ENCODE measurements around the gene EIF4E3. TPM values are rescaled to one million over a fixed set of nuclear protein-coding genes. Genes with fewer than 3 reads are reported as not detected.

Gene EIF4E3
- total RNA-seq, 1 donor from 2014 or later = 25.3 TPM

DNA sequence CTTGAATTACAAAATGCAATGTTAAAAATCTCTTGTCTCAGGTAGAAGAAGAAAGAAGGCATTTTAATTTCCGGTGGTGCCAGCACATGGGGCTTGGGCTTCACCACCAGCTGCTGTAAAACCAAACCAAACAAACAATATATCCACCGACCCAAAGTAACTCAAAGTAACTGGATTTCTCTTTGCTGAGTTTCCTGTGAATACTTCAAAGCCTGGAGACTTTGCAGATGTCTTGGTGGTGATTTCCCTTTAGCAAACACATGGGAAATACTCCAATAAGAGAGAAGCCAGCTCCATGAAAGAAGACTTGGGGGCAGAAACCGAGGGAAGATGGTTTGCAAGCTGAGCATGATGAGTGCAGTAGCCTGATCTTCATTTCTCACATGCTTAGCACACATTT, 62.6 kb downstream of the EIF4E3 start:
- no peaks in the 10 kb centered on the region for H3K9me3 ChIP-seq
- no peaks in the 10 kb centered on the region for H3K27me3 ChIP-seq
- intact Hi-C loops (cut with DNase I) = no loop called here
- no peaks in the 10 kb centered on the region for H3K36me3 ChIP-seq
- DNase-seq (ENCODE audit: extremely low spot score in 2 of 2) = peak in 1 of 2 donors; percentile 16
- TF ChIP-seq POLR2AphosphoS5 (IDR thresholded peaks at IDR 0.05; ENCODE audit: insufficient read depth in 1 of 2, low read depth in 1 of 2) (no peak), CTCF (IDR thresholded peaks at IDR 0.05) (no peak), POLR2A (IDR thresholded peaks at IDR 0.05) (no peak)
- H3K4me1 ChIP-seq = no peaks in the 10 kb centered on the region
- H3K27ac ChIP-seq = no peak overlapping the region
- no peak overlapping the region for H3K4me3 ChIP-seq

DNA sequence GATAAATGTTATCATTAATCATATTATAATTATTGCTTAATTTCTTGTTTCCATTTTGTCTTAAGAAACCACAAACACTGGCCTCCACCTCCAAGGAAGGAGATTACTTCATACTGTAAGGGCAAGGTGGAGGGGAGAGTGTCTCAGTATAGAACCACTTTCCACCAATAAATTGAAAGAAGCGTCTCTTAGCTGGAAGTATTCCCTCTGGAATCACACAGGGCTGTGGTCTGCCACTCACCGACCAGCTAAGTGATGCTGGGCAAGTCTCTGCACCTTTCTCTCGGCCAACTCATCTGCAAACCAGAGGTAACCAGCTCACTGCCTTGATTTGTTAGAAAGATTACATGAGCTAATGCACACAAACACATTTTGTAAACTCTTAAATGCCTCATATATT, 63.1 kb downstream of the EIF4E3 start:
- Histone ChIP-seq H3K4me3 (no peak overlapping the region), H3K9me3 (no peaks in the 10 kb centered on the region), H3K36me3 (no peaks in the 10 kb centered on the region), H3K27ac (no peak overlapping the region), H3K27me3 (no peaks in the 10 kb centered on the region), H3K4me1 (no peaks in the 10 kb centered on the region)
- intact Hi-C loops (cut with DNase I) = no loop called here
- TF ChIP-seq CTCF (IDR thresholded peaks at IDR 0.05) (no peak), POLR2AphosphoS5 (IDR thresholded peaks at IDR 0.05; ENCODE audit: insufficient read depth in 1 of 2, low read depth in 1 of 2) (no peak), POLR2A (IDR thresholded peaks at IDR 0.05) (no peak)
- peak in 1 of 2 donors; percentile 47 for DNase-seq (ENCODE audit: extremely low spot score in 2 of 2)

GRCh38 chr3:71659864-71660591, 65.2 kb downstream of the EIF4E3 start:
- Histone ChIP-seq H3K4me1 (no peaks in the 10 kb centered on the region), H3K4me3 (no peak overlapping the region), H3K27me3 (no peaks in the 10 kb centered on the region), H3K27ac (no peak overlapping the region), H3K9me3 (no peaks in the 10 kb centered on the region), H3K36me3 (no peaks in the 10 kb centered on the region)
- no peak for TF ChIP-seq CTCF (IDR thresholded peaks at IDR 0.05)
- TF ChIP-seq POLR2A (IDR thresholded peaks at IDR 0.05) = no peak
- no peak for TF ChIP-seq POLR2AphosphoS5 (IDR thresholded peaks at IDR 0.05; ENCODE audit: insufficient read depth in 1 of 2, low read depth in 1 of 2)
- intact Hi-C loops (cut with DNase I) = no loop called here
- DNase-seq (ENCODE audit: extremely low spot score in 2 of 2) = peak in 1 of 2 donors; percentile 60

DNA sequence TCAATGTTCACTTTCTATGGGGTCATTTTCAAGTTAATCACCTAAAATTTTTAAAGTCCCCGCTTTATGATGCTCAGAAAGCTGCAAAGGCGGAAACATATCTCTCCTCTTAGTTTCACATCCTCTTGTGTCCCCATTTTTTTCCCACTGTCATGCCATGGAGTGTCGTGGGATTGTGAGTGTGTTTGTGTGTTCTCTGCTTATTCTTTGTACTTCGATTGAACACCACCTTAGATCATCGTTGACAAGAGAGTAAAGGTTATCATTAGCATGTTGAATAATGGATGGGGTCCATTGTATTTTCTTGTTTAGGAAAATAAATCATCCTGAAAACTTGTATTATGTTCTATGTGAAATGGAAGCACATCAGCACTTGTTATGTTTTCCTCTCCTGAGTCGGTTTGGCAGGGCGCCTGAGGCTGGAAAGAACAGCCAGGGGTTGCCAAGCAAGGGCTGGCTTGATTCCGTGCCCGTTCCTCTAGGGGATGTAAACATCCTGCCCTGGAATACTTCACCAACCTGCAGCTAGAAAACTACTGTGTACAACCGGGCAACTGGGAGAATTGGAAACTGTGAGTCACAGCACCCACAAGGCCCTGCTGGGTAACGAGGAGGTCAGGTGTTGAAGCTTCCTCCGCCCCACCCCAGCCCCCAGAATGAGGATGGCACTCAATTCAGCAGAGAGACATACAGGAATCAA, 67.2 kb downstream of the EIF4E3 start:
- H3K4me3 ChIP-seq = no peak overlapping the region
- H3K4me1 ChIP-seq = no peaks in the 10 kb centered on the region
- intact Hi-C loops (cut with DNase I) = no loop called here
- H3K27me3 ChIP-seq = no peaks in the 10 kb centered on the region
- H3K9me3 ChIP-seq = no peaks in the 10 kb centered on the region
- H3K27ac ChIP-seq = no peak overlapping the region
- TF ChIP-seq CTCF (IDR thresholded peaks at IDR 0.05) = no peak
- TF ChIP-seq POLR2AphosphoS5 (IDR thresholded peaks at IDR 0.05; ENCODE audit: insufficient read depth in 1 of 2, low read depth in 1 of 2) = peak in 1 of 2 donors; percentile 82
- no peaks in the 10 kb centered on the region for H3K36me3 ChIP-seq
- peak in 1 of 2 donors; percentile 18 for DNase-seq (ENCODE audit: extremely low spot score in 2 of 2)

GRCh38 chr3:71655061-71655460, 70.1 kb downstream of the EIF4E3 start:
- Histone ChIP-seq H3K27me3 (no peaks in the 10 kb centered on the region), H3K4me3 (no peak overlapping the region), H3K9me3 (no peaks in the 10 kb centered on the region), H3K4me1 (no peaks in the 10 kb centered on the region), H3K27ac (no peak overlapping the region), H3K36me3 (no peaks in the 10 kb centered on the region)
- intact Hi-C loops (cut with DNase I) = no loop called here
- DNase-seq (ENCODE audit: extremely low spot score in 2 of 2) = peak in 1 of 2 donors; percentile 8
- TF ChIP-seq CTCF (IDR thresholded peaks at IDR 0.05) = no peak
- no peak for TF ChIP-seq POLR2AphosphoS5 (IDR thresholded peaks at IDR 0.05; ENCODE audit: insufficient read depth in 1 of 2, low read depth in 1 of 2)
- no peak for TF ChIP-seq POLR2A (IDR thresholded peaks at IDR 0.05)
